ENCODE results near the gene MACROD2. TPM values are rescaled to one million over a fixed set of nuclear protein-coding genes. Genes with fewer than 3 reads are reported as not detected.

Gene MACROD2
- total and polyA plus RNA-seq, 2 of the 4 experiments (the other 2 are of a cell fraction): not detected

DNA sequence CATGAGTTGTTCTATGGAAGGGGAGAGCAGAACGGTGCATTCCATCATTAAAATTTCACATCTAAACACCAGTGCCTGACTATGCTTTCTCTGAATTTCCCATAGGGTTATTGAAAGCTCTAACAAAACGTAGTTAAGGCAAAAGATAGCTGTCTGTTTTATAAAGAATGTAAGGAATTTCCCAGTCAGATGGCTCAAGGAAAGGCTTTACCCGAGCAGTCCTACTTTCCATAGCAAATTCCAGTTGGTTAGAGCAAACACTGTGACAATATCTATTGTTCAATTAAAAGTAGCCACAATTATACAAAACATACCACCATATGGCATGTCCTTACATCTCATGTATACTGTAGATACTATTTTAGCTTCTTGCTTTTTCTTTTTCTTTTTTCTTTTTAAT lies 1401.6 kb downstream of the MACROD2 start:
- Histone ChIP-seq H3K4me3 (ENCODE audit: insufficient read depth, low read depth, low read length) (no peak overlapping the region), H3K9me1 (ENCODE audit: insufficient read depth, low read length) (no peaks in the 10 kb centered on the region), H4K5ac (ENCODE audit: low read depth, low read length) (no peak overlapping the region), H3K56ac (ENCODE audit: extremely low read depth, insufficient read depth, low read length) (no peak overlapping the region), H4K8ac (ENCODE audit: low read depth in 2 of 2, low read length in 2 of 2) (no peak overlapping the region), H4K91ac (ENCODE audit: insufficient read depth, low read depth, low read length) (no peak overlapping the region), H3K9ac (ENCODE audit: low read depth, low read length) (no peak overlapping the region), H2BK20ac (ENCODE audit: low read depth, low read length) (no peak overlapping the region), H2BK5ac (ENCODE audit: low read depth, low read length, poor library complexity, severe bottlenecking) (no peak overlapping the region), H3K79me1 (ENCODE audit: low read depth in 1 of 2, low read length in 2 of 2) (no peaks in the 10 kb centered on the region), H3K14ac (replicated peaks; ENCODE audit: low read depth, low read length) (no peak overlapping the region), H3K4me2 (ENCODE audit: low read depth, low read length) (no peak overlapping the region), H2BK15ac (ENCODE audit: low read depth, low read length) (no peak overlapping the region), H2AK5ac (ENCODE audit: low read depth, low read length) (no peak overlapping the region), H3K9me3 (ENCODE audit: control insufficient read depth, insufficient read depth, low read length) (peaks cover 3% of the 10 kb centered on the region; the same call in 1 of the 2 replicates), H3K27ac (ENCODE audit: insufficient read depth, low read length) (no peak overlapping the region), H3K4me1 (ENCODE audit: control insufficient read depth, insufficient read depth, low read length) (no peaks in the 10 kb centered on the region), H3K18ac (ENCODE audit: low read depth, low read length) (no peak overlapping the region), H3K27me3 (ENCODE audit: control insufficient read depth, insufficient read depth, low read length) (no peaks in the 10 kb centered on the region), H2BK120ac (ENCODE audit: low read depth, low read length) (no peak overlapping the region), H3K4ac (ENCODE audit: low read depth, low read length) (no peak overlapping the region), H2AK9ac (replicated peaks; ENCODE audit: low read depth, low read length, poor library complexity) (no peak overlapping the region), H4K20me1 (ENCODE audit: insufficient read depth, low read length) (no peaks in the 10 kb centered on the region), H3K36me3 (ENCODE audit: control insufficient read depth, insufficient read depth, low read length) (no peaks in the 10 kb centered on the region), H2AFZ (replicated peaks; ENCODE audit: low read length, poor library complexity) (no peak overlapping the region), H3K23ac (ENCODE audit: low read depth, low read length) (no peak overlapping the region)
- dilution Hi-C loops (cut with HindIII; ENCODE audit: low sequenced_read_pairs, unreplicated experiment): no loop called here
- no peak for TF ChIP-seq ELK1 (IDR thresholded peaks at IDR 0.05; ENCODE audit: borderline replicate concordance, low read depth, low read length)
- TF ChIP-seq BHLHE40 (IDR thresholded peaks at IDR 0.05; ENCODE audit: low read depth, low read length): no peak
- no peak for TF ChIP-seq NFE2L2 (IDR thresholded peaks at IDR 0.05; ENCODE audit: low read depth, low read length)
- no peak for TF ChIP-seq CEBPB (IDR thresholded peaks at IDR 0.05; ENCODE audit: low read depth, low read length)
- TF ChIP-seq, protein P1, sequence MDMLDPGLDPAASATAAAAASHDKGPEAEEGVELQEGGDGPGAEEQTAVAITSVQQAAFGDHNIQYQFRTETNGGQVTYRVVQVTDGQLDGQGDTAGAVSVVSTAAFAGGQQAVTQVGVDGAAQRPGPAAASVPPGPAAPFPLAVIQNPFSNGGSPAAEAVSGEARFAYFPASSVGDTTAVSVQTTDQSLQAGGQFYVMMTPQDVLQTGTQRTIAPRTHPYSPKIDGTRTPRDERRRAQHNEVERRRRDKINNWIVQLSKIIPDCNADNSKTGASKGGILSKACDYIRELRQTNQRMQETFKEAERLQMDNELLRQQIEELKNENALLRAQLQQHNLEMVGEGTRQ (IDR thresholded peaks at IDR 0.05; ENCODE audit: low read depth, low read length): no peak
- no peak for TF ChIP-seq MAZ (IDR thresholded peaks at IDR 0.05; ENCODE audit: borderline replicate concordance, low read depth, low read length)
- TF ChIP-seq RFX5 (IDR thresholded peaks at IDR 0.05; ENCODE audit: low read depth, low read length): no peak
- POLR2A ChIA-PET (ENCODE audit: unreplicated experiment): no interaction called here
- WGBS, 2 experiments (ENCODE audit: extremely low coverage in 2 of 2, insufficient read length in 1 of 2): no CpG with 5 or more reads among the region's 3 CpGs
- BruUV-seq (replicated peaks): no TSS peak
- intact Hi-C loops (cut with micrococcal nuclease): no loop called here
- ATAC-seq (ENCODE audit: low read depth) (no peak), DNase-seq (no peak)
- CTCF ChIA-PET: no interaction called here
- in situ Hi-C loops (cut with MboI; ENCODE audit: low sequenced_read_pairs): no loop called here

All from IMR-90 (cell line).